Measurements from ENCODE around the gene GAL.

GAL gene

DNA sequence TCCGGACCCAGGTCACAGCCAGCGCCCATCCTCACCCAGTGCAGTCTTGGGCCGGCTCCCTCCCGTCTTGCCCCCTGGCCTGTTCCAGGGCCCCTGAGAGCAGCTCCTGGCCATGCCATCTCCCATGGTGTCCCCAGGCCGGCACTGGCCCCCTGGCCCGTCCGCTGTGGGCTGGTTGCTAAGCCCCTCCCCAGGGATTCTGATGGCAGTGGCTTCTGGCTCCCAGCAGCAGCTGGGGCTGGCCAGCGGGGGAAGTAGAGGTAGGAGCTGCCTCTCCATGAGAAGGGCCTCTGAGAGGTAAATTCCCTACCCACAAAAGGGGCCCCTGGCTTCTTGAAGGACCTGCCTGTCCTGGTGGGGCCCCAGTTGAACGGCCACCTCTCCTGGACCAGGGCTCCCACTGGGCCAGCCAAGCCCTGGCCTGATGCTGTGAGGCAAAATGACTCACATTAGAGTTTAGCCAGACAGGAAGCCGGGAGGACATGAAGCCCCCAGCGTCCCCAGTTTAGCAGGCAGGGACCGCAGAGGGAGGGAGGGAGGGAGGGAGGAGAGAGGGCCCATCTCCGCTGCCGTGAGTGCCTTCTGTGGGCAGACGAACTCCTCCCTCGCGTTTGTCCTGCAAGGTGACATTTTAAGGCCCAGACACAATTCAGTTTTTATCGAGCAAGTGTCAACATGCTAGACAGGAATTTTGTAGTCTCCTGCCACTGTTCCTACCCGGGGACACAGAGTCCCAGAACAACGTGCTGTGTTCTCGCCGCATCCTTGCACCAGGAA, 32.9 kb upstream of the GAL start:
- Histone ChIP-seq H3K9me3 (ENCODE audit: control insufficient read depth, low read length) (peaks cover 13% of the 10 kb centered on the region), H3K4me3 (ENCODE audit: extremely low read depth, insufficient read depth, low read length, poor library complexity, severe bottlenecking) (no peak overlapping the region), H3K27ac (ENCODE audit: low read depth, low read length, severe bottlenecking) (no peak overlapping the region), H3K4me1 (ENCODE audit: control insufficient read depth, insufficient read depth, low read length, poor library complexity, severe bottlenecking) (peaks cover 13% of the 10 kb centered on the region), H3K36me3 (ENCODE audit: control insufficient read depth, insufficient read depth, low read length) (no peaks in the 10 kb centered on the region)
- WGBS, 2 experiments (ENCODE audit: insufficient coverage in 2 of 2), result 65 to 70% methylated on average over 16 to 21 of the region's 22 CpGs

- Histone ChIP-seq H3K36me3 (ENCODE audit: control insufficient read depth, insufficient read depth, low read length) (no peaks in the 10 kb centered on the region), H3K4me3 (ENCODE audit: extremely low read depth, insufficient read depth, low read length, poor library complexity, severe bottlenecking) (no peak overlapping the region), H3K9me3 (ENCODE audit: control insufficient read depth, low read length) (peaks cover 9% of the 10 kb centered on the region), H3K4me1 (ENCODE audit: control insufficient read depth, insufficient read depth, low read length, poor library complexity, severe bottlenecking) (peaks cover 13% of the 10 kb centered on the region), H3K27ac (ENCODE audit: low read depth, low read length, severe bottlenecking) (no peak overlapping the region)
- 72 to 78% methylated on average over 10 to 14 of the region's 16 CpGs for WGBS, 2 experiments (ENCODE audit: insufficient coverage in 2 of 2)
Measured at GRCh38 chr11:68651985-68652682, 32.2 kb upstream of the GAL start.

- H3K4me3 ChIP-seq (ENCODE audit: extremely low read depth, insufficient read depth, low read length, poor library complexity, severe bottlenecking), result no peak overlapping the region
- H3K9me3 ChIP-seq (ENCODE audit: control insufficient read depth, low read length), result peaks cover 8% of the 10 kb centered on the region
- no peak overlapping the region for H3K27ac ChIP-seq (ENCODE audit: low read depth, low read length, severe bottlenecking)
- peaks cover 13% of the 10 kb centered on the region for H3K4me1 ChIP-seq (ENCODE audit: control insufficient read depth, insufficient read depth, low read length, poor library complexity, severe bottlenecking)
- whole genome bisulfite sequencing, 2 experiments (ENCODE audit: insufficient coverage in 2 of 2), result 83 to 86% methylated on average over 9 to 12 of the region's 12 CpGs
- H3K36me3 ChIP-seq (ENCODE audit: control insufficient read depth, insufficient read depth, low read length), result no peaks in the 10 kb centered on the region
Measured at GRCh38 chr11:68652683-68653156, 31.6 kb upstream of the GAL start.

DNA sequence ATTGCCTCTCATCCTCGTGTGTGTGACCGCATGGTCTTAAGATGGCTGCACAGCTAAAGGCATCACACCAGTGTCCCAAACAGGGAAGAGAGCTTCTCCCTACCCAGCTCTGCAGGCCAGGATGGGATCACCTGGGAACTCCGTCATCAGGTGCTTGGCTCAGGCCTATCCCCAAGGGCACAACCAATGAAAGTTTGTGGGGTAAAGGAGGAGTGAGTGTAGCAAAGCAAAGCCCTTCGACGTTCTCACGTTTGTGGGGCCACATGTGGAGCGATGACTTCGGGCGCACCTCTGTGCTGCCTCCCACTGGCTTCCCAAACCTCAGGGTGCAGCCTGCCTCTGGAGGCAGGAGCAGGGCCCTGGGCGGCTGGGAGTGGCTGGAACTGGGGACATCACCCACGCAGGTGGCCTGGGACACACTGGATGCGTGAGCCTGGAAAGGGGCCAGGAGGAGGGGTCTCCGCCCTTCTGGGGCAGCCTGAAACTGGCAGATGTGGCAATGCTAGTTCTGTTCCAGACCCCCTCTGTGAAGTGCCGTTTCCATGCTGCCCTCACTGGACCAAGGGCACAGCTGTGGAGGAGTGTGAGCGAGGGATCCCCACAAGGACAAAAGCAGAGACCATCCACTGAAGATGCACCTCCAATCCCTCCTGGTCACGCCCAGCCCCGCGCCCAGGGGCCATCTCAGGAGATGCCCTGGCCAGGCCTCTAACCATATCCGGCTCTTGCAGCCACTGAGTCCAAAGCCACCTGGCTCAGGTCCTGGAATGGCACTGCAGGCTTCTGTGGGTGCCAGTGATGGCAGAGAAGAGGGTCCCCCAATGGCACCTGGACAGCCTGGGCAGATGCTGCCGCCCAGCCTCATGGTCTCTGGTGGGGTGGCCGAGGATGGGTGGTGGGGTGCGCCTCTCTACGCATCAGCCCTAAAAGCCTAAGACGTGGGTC, 30.6 kb upstream of the GAL start:
- no peaks in the 10 kb centered on the region for H3K36me3 ChIP-seq (ENCODE audit: control insufficient read depth, insufficient read depth, low read length)
- peaks cover 13% of the 10 kb centered on the region for H3K4me1 ChIP-seq (ENCODE audit: control insufficient read depth, insufficient read depth, low read length, poor library complexity, severe bottlenecking)
- H3K4me3 ChIP-seq (ENCODE audit: extremely low read depth, insufficient read depth, low read length, poor library complexity, severe bottlenecking), result no peak overlapping the region
- no peak overlapping the region for H3K27ac ChIP-seq (ENCODE audit: low read depth, low read length, severe bottlenecking)
- H3K9me3 ChIP-seq (ENCODE audit: control insufficient read depth, low read length), result peaks cover 8% of the 10 kb centered on the region
- WGBS, 2 experiments (ENCODE audit: insufficient coverage in 2 of 2), result 75 to 85% methylated on average over 19 of the region's 24 CpGs

GRCh38 chr11:68654978-68655377, 29.4 kb upstream of the GAL start:
- WGBS, 2 experiments (ENCODE audit: insufficient coverage in 2 of 2), result 90 to 91% methylated on average over 5 to 7 of the region's 8 CpGs
- H3K27ac ChIP-seq (ENCODE audit: low read depth, low read length, severe bottlenecking), result no peak overlapping the region

GRCh38 chr11:68655406-68655805, 28.9 kb upstream of the GAL start:
- WGBS, 2 experiments (ENCODE audit: insufficient coverage in 2 of 2), result 82 to 92% methylated on average over 6 of the region's 7 CpGs
- no peak overlapping the region for H3K4me3 ChIP-seq (ENCODE audit: extremely low read depth, insufficient read depth, low read length, poor library complexity, severe bottlenecking)
- no peaks in the 10 kb centered on the region for H3K36me3 ChIP-seq (ENCODE audit: control insufficient read depth, insufficient read depth, low read length)
- H3K9me3 ChIP-seq (ENCODE audit: control insufficient read depth, low read length), result peaks cover 8% of the 10 kb centered on the region
- H3K4me1 ChIP-seq (ENCODE audit: control insufficient read depth, insufficient read depth, low read length, poor library complexity, severe bottlenecking), result peaks cover 13% of the 10 kb centered on the region
- H3K27ac ChIP-seq (ENCODE audit: low read depth, low read length, severe bottlenecking), result no peak overlapping the region

More at GRCh38 chr11:68654978-68655377, 29.4 kb upstream of the GAL start:
- H3K36me3 ChIP-seq (ENCODE audit: control insufficient read depth, insufficient read depth, low read length), result no peaks in the 10 kb centered on the region
- H3K4me1 ChIP-seq (ENCODE audit: control insufficient read depth, insufficient read depth, low read length, poor library complexity, severe bottlenecking), result peaks cover 13% of the 10 kb centered on the region
- no peak overlapping the region for H3K4me3 ChIP-seq (ENCODE audit: extremely low read depth, insufficient read depth, low read length, poor library complexity, severe bottlenecking)
- peaks cover 8% of the 10 kb centered on the region for H3K9me3 ChIP-seq (ENCODE audit: control insufficient read depth, low read length)

DNA sequence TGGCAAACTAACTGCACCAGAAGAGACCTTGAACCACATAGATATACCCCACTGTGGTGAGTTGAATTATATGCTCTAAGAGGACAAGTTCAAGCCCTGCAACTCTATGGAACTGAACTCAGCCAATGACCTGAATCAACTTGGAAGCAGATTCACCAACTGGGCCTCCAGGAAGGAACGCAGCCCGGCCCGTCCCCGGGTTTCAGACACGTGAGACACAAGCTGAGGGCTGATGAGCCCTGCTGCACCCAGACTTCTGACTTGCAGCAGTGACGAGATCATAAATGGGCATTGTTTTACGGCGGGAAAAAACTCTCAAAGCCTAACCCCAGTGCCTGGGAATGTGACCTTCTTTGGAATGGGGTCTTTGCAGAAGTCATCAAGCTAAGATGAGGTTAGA, 28.5 kb upstream of the GAL start:
- Histone ChIP-seq H3K9me3 (ENCODE audit: control insufficient read depth, low read length) (peaks cover 8% of the 10 kb centered on the region), H3K27ac (ENCODE audit: low read depth, low read length, severe bottlenecking) (no peak overlapping the region), H3K36me3 (ENCODE audit: control insufficient read depth, insufficient read depth, low read length) (no peaks in the 10 kb centered on the region), H3K4me3 (ENCODE audit: extremely low read depth, insufficient read depth, low read length, poor library complexity, severe bottlenecking) (no peak overlapping the region), H3K4me1 (ENCODE audit: control insufficient read depth, insufficient read depth, low read length, poor library complexity, severe bottlenecking) (peaks cover 13% of the 10 kb centered on the region)
- 93 to 96% methylated on average over 6 to 7 of the region's 8 CpGs for WGBS, 2 experiments (ENCODE audit: insufficient coverage in 2 of 2)

GRCh38 chr11:68657021-68657780, 27.1 kb upstream of the GAL start:
- WGBS, 2 experiments (ENCODE audit: insufficient coverage in 2 of 2), result 90 to 98% methylated on average over 7 to 9 of the region's 11 CpGs
- Histone ChIP-seq H3K9me3 (ENCODE audit: control insufficient read depth, low read length) (peaks cover 12% of the 10 kb centered on the region), H3K36me3 (ENCODE audit: control insufficient read depth, insufficient read depth, low read length) (no peaks in the 10 kb centered on the region), H3K4me3 (ENCODE audit: extremely low read depth, insufficient read depth, low read length, poor library complexity, severe bottlenecking) (no peak overlapping the region), H3K27ac (ENCODE audit: low read depth, low read length, severe bottlenecking) (no peak overlapping the region), H3K4me1 (ENCODE audit: control insufficient read depth, insufficient read depth, low read length, poor library complexity, severe bottlenecking) (peaks cover under 1% of the 10 kb centered on the region)

DNA sequence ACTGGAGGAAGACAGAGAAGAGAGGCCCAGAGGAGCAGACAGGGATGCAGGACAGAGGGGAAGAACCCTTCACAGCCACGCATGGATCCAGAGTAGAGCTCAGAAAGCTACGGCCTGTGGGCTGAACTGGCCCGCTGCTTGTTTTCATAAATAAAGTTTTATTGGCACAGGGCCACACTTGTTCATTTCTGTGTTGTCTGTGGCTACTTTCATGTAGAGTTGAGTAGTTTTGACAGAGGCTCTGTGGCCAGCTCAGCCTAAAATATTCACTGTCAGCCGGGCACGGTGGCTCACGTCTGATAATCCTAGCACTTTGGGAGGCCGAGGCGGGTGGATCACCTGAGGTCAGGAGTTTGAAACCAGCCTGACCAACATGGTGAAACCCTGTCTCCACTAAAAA, 26.2 kb upstream of the GAL start:
- peaks cover 19% of the 10 kb centered on the region for H3K9me3 ChIP-seq (ENCODE audit: control insufficient read depth, low read length)
- no peaks in the 10 kb centered on the region for H3K36me3 ChIP-seq (ENCODE audit: control insufficient read depth, insufficient read depth, low read length)
- WGBS, 2 experiments (ENCODE audit: insufficient coverage in 2 of 2), result 90 to 95% methylated on average over 3 to 6 of the region's 8 CpGs
- H3K27ac ChIP-seq (ENCODE audit: low read depth, low read length, severe bottlenecking), result no peak overlapping the region
- no peaks in the 10 kb centered on the region for H3K4me1 ChIP-seq (ENCODE audit: control insufficient read depth, insufficient read depth, low read length, poor library complexity, severe bottlenecking)
- H3K4me3 ChIP-seq (ENCODE audit: extremely low read depth, insufficient read depth, low read length, poor library complexity, severe bottlenecking), result no peak overlapping the region

DNA sequence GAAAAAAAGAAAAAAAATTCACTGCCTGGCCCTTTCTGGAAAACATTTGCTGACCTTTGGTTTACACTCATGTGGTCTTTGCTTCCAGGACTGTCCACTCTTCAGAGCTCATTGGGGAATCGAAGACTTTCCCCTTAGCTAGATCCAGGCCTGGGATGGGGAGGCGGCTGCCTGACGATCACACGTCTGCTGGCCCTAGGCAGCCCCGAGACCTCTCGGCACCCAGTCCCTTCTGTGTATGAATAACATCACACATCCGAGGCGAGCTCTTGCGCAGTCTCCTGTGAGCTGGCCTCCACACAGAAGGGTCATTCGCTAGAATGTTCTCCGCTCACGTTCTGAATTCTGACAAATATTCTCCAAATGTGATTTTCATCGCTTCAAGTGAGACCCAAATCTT, 25.7 kb upstream of the GAL start:
- H3K4me1 ChIP-seq (ENCODE audit: control insufficient read depth, insufficient read depth, low read length, poor library complexity, severe bottlenecking), result no peaks in the 10 kb centered on the region
- no peak overlapping the region for H3K27ac ChIP-seq (ENCODE audit: low read depth, low read length, severe bottlenecking)
- no peak overlapping the region for H3K4me3 ChIP-seq (ENCODE audit: extremely low read depth, insufficient read depth, low read length, poor library complexity, severe bottlenecking)
- H3K9me3 ChIP-seq (ENCODE audit: control insufficient read depth, low read length), result peaks cover 19% of the 10 kb centered on the region
- no peaks in the 10 kb centered on the region for H3K36me3 ChIP-seq (ENCODE audit: control insufficient read depth, insufficient read depth, low read length)
- WGBS, 2 experiments (ENCODE audit: insufficient coverage in 2 of 2), result 91 to 95% methylated on average over 12 to 13 of the region's 13 CpGs
